HEK293 (cell line): ENCODE measurements around the gene API5.

Experiments
- CTCF ChIA-PET: fragments of 350-600 bp; formaldehyde crosslinking; extraction: SDS; loops from one replicate; lab custom pipeline; 2021; ENCODE audit warnings: antibody characterized with exemption; lab: Yijun Ruan, JAX
- POLR2A ChIA-PET: fragments of 300-600 bp; formaldehyde crosslinking; extraction: SDS; loops from one replicate; lab custom pipeline; 2020; ENCODE audit warnings: antibody characterized with exemption, inconsistent platforms; lab: Yijun Ruan, JAX
- H3K27ac ChIP-seq: fragments of 200-500 bp; sonication (Bioruptor generic); 2 replicates; pipeline ENCODE4 v1.5.1; 2014; ENCODE audit warnings: low read depth, low read length, control low read depth, inconsistent platforms; ENCODE audit errors: extremely low read depth
- H3K36me3 ChIP-seq, 2 experiments: fragments of 200-500 bp in 1 of 2; sonication (Bioruptor generic) in 1 of 2; 1 replicate in 1 of 2; 2 replicates in 1 of 2; pipeline ENCODE4 v1.5.1; 2014 to 2017; ENCODE audit warnings: inconsistent platforms in 2 of 2, low read length in 2 of 2; ENCODE audit not compliant: control insufficient read depth in 2 of 2, insufficient read depth in 1 of 2
- H3K4me1 ChIP-seq: fragments of 200-500 bp; sonication (Bioruptor generic); 2 replicates; pipeline ENCODE4 v1.5.1; 2014; ENCODE audit warnings: mild to moderate bottlenecking, low read length, inconsistent platforms; ENCODE audit not compliant: control insufficient read depth, insufficient read depth
- H3K4me3 ChIP-seq: 2 replicates; pipeline ENCODE4 v1.5.1; 2011; ENCODE audit warnings: low read depth, mild to moderate bottlenecking, control low read depth, low read length, moderate library complexity
- H3K9me3 ChIP-seq: fragments of 200-500 bp; sonication (Bioruptor generic); 2 replicates; pipeline ENCODE4 v1.5.1; 2014; ENCODE audit warnings: low read depth, low read length, inconsistent platforms; ENCODE audit not compliant: control insufficient read depth, insufficient read depth
- HOXC10 ChIP-seq: sonication (generic); formaldehyde crosslinking; IDR thresholded peaks from 2 replicates; pipeline ENCODE4 v1.8.1; 2023; ENCODE audit warnings: mild to moderate bottlenecking, missing genetic modification reagents
- IKZF3 ChIP-seq: fragments of 450-650 bp; IDR thresholded peaks from 2 replicates; pipeline ENCODE4 v1.5.0; 2018; ENCODE audit warnings: missing biosample characterization, mild to moderate bottlenecking, missing genetic modification characterization, moderate library complexity
- SCRT2 ChIP-seq: fragments of 450-650 bp; formaldehyde crosslinking; IDR thresholded peaks from 2 replicates; pipeline ENCODE4 v1.5.1; 2016; ENCODE audit warnings: missing biosample characterization, missing genetic modification characterization
- ZFP37 ChIP-seq: fragments of 450-650 bp; formaldehyde crosslinking; IDR thresholded peaks from 2 replicates; pipeline ENCODE4 v1.5.1; 2016; ENCODE audit warnings: missing biosample characterization, missing genetic modification characterization
- ZNF10 ChIP-seq: fragments of 450-650 bp; formaldehyde crosslinking; IDR thresholded peaks from 2 replicates; pipeline ENCODE4 v1.5.1; 2017; ENCODE audit warnings: missing biosample characterization, missing genetic modification characterization
- ZNF133 ChIP-seq: fragments of 450-650 bp; formaldehyde crosslinking; IDR thresholded peaks from 2 replicates; pipeline ENCODE4 v1.5.1; 2016; ENCODE audit warnings: missing biosample characterization, missing genetic modification characterization
- ZNF169 ChIP-seq: fragments of 450-650 bp; formaldehyde crosslinking; IDR thresholded peaks from 2 replicates; pipeline ENCODE4 v1.5.1; 2016; ENCODE audit warnings: missing biosample characterization, missing genetic modification characterization
- ZNF174 ChIP-seq: fragments of 450-650 bp; formaldehyde crosslinking; IDR thresholded peaks from 2 replicates; pipeline ENCODE4 v1.5.0; 2017; ENCODE audit warnings: missing biosample characterization, mild to moderate bottlenecking, missing genetic modification characterization
- ZNF394 ChIP-seq: fragments of 450-650 bp; formaldehyde crosslinking; IDR thresholded peaks from 2 replicates; pipeline ENCODE4 v1.5.1; 2016; ENCODE audit warnings: missing biosample characterization, missing genetic modification characterization, mild to moderate bottlenecking, moderate library complexity, borderline replicate concordance
- ZXDB ChIP-seq: fragments of 450-650 bp; formaldehyde crosslinking; IDR thresholded peaks from 2 replicates; pipeline ENCODE4 v1.5.1; 2016; ENCODE audit warnings: missing biosample characterization, missing genetic modification characterization
- TF ChIP-seq, protein P1 (sequence below): fragments of 450-650 bp; formaldehyde crosslinking; IDR thresholded peaks from 2 replicates; pipeline ENCODE4 v1.5.1; 2016; ENCODE audit warnings: missing biosample characterization, missing genetic modification characterization
- TF ChIP-seq, protein P2 (sequence below): fragments of 450-650 bp; formaldehyde crosslinking; IDR thresholded peaks from 2 replicates; pipeline ENCODE4 v1.5.1; 2017; ENCODE audit warnings: missing biosample characterization, missing genetic modification characterization
- TF ChIP-seq, protein P3 (sequence below): fragments of 450-650 bp; formaldehyde crosslinking; conservative IDR thresholded peaks from 2 replicates; pipeline ENCODE4 v1.5.1; 2016; ENCODE audit warnings: low read depth, missing biosample characterization, missing genetic modification characterization
- TF ChIP-seq, protein P4 (sequence below): fragments of 450-650 bp; formaldehyde crosslinking; IDR thresholded peaks from 2 replicates; pipeline ENCODE4 v1.5.1; 2016; ENCODE audit warnings: missing biosample characterization, missing genetic modification characterization
- TF ChIP-seq, protein P5 (sequence below): fragments of 450-650 bp; formaldehyde crosslinking; IDR thresholded peaks from 2 replicates; pipeline ENCODE4 v1.5.1; 2016; ENCODE audit warnings: missing biosample characterization, missing genetic modification characterization, borderline replicate concordance

Gene API5

DNA sequence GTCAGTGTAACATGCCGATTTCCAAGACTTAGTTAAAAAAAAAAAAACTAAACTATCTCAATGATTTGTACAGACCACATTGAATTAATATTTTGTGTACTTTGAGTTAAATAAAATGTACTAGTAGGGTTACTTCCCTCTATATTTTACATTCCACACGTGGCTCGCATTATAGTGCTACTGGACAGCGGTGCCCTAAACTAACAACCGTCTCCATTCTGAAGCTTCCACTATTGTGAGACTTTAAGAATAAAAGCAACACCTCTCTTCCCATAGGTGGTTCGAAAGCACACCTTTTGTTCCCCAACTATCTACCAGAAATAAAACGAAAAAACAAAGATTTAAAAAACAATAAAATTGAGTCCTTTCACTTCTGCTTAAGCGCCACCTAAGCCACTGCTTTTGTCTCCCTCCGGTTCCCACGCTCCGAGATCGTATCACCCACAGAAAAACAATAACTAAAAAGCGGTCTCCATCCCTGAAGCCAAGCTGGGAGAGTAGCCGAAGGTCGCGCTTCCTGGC, 46.5 kb downstream of the API5 start:
- peak overlapping the region; percentile 100 for H3K4me3 ChIP-seq
- no peaks in the 10 kb centered on the region for H3K9me3 ChIP-seq
- no peaks in the 10 kb centered on the region for H3K36me3 ChIP-seq
- TF ChIP-seq ZNF169 (no peak), SCRT2 (tag by site-specific recombination) (no peak), ZNF394 (peak; percentile 82; the same call in 1 of the 2 replicates), IKZF3 (tag by site-specific recombination) (no peak), ZNF133 (tag by site-specific recombination) (no peak)
- TF ChIP-seq, protein P1, sequence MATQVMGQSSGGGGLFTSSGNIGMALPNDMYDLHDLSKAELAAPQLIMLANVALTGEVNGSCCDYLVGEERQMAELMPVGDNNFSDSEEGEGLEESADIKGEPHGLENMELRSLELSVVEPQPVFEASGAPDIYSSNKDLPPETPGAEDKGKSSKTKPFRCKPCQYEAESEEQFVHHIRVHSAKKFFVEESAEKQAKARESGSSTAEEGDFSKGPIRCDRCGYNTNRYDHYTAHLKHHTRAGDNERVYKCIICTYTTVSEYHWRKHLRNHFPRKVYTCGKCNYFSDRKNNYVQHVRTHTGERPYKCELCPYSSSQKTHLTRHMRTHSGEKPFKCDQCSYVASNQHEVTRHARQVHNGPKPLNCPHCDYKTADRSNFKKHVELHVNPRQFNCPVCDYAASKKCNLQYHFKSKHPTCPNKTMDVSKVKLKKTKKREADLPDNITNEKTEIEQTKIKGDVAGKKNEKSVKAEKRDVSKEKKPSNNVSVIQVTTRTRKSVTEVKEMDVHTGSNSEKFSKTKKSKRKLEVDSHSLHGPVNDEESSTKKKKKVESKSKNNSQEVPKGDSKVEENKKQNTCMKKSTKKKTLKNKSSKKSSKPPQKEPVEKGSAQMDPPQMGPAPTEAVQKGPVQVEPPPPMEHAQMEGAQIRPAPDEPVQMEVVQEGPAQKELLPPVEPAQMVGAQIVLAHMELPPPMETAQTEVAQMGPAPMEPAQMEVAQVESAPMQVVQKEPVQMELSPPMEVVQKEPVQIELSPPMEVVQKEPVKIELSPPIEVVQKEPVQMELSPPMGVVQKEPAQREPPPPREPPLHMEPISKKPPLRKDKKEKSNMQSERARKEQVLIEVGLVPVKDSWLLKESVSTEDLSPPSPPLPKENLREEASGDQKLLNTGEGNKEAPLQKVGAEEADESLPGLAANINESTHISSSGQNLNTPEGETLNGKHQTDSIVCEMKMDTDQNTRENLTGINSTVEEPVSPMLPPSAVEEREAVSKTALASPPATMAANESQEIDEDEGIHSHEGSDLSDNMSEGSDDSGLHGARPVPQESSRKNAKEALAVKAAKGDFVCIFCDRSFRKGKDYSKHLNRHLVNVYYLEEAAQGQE, result peak; percentile 69
- peak overlapping the region; percentile 61; the same call in 1 of the 2 replicates for H3K27ac ChIP-seq
- POLR2A ChIA-PET, result interaction anchor here (0.6 to 3.9 kb wide), 11 partner anchors 9 to 914 kb away, joined by 3 to 49 read pairs (median 5); partner anchors contain the start of gene API5
- CTCF ChIA-PET, result interaction anchor here (1.8 to 2.1 kb wide), 2 partner anchors 47 to 61 kb away, joined by 5 to 12 read pairs; partner anchors contain the start of gene API5
- peaks cover 3% of the 10 kb centered on the region for H3K4me1 ChIP-seq

DNA sequence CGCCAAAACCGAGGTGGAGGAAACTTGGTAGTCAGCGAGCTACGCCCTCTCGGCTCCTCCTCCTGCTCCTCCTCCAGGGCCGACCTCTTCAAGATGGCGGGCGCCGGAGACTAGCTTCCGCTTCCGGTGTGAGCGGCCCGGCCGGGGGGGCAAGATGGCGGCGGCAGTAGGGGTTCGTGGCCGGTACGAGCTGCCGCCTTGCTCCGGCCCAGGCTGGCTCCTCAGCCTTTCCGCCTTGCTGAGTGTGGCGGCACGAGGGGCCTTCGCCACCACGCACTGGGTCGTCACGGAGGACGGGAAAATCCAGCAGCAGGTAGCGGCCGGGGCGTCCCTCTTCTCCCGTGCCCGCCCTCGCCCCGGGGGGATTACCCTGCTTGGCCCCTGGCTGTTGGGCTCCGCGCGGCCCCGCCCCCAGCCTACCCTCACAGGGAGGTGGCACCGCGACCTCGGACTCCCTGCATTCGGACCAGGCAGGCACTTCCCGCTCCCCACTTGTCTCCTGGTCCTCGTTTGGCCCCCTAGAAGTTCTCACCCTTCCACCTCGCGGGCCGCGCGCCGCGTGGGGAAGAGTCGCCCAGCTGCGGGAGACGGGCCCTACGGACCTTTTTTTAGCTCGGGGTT, 47.1 kb downstream of the API5 start, which contains the start of gene TTC17:
TTC17 (plus strand) TSS at position 120 of the 621 bp plus-strand sequence; CDS start at position 155, 35 bp downstream.
- H3K9me3 ChIP-seq, result no peaks in the 10 kb centered on the region
- H3K27ac ChIP-seq, result peak within 1 kb of the TSS; percentile 61; the same call in 1 of the 2 replicates
- peaks cover 3% of the 10 kb centered on the region for H3K4me1 ChIP-seq
- no peaks in the 10 kb centered on the region for H3K36me3 ChIP-seq
- POLR2A ChIA-PET, result interaction anchor here (0.6 to 3.9 kb wide), 11 partner anchors 8 to 914 kb away, joined by 3 to 49 read pairs (median 5); partner anchors contain the start of gene API5
- H3K4me3 ChIP-seq, result peak within 1 kb of the TSS; percentile 100
- CTCF ChIA-PET, result interaction anchor here (1.8 to 2.1 kb wide), 2 partner anchors 47 to 61 kb away, joined by 5 to 12 read pairs; partner anchors contain the start of gene API5
- TF ChIP-seq, protein P2, sequence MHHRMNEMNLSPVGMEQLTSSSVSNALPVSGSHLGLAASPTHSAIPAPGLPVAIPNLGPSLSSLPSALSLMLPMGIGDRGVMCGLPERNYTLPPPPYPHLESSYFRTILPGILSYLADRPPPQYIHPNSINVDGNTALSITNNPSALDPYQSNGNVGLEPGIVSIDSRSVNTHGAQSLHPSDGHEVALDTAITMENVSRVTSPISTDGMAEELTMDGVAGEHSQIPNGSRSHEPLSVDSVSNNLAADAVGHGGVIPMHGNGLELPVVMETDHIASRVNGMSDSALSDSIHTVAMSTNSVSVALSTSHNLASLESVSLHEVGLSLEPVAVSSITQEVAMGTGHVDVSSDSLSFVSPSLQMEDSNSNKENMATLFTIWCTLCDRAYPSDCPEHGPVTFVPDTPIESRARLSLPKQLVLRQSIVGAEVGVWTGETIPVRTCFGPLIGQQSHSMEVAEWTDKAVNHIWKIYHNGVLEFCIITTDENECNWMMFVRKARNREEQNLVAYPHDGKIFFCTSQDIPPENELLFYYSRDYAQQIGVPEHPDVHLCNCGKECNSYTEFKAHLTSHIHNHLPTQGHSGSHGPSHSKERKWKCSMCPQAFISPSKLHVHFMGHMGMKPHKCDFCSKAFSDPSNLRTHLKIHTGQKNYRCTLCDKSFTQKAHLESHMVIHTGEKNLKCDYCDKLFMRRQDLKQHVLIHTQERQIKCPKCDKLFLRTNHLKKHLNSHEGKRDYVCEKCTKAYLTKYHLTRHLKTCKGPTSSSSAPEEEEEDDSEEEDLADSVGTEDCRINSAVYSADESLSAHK, result no peak
- TF ChIP-seq ZXDB (tag by site-specific recombination) (peak; percentile 95; the same call in 1 of the 2 replicates), ZNF174 (tag by site-specific recombination) (no peak), ZFP37 (tag by site-specific recombination) (0 out of 2 replicates have a peak, but pooled peaks have one; percentile 51), HOXC10 (CRISPR knock-in tag) (0 out of 2 replicates have a peak, but pooled peaks have one; percentile 42), ZNF10 (no peak)
- TF ChIP-seq, protein P3, sequence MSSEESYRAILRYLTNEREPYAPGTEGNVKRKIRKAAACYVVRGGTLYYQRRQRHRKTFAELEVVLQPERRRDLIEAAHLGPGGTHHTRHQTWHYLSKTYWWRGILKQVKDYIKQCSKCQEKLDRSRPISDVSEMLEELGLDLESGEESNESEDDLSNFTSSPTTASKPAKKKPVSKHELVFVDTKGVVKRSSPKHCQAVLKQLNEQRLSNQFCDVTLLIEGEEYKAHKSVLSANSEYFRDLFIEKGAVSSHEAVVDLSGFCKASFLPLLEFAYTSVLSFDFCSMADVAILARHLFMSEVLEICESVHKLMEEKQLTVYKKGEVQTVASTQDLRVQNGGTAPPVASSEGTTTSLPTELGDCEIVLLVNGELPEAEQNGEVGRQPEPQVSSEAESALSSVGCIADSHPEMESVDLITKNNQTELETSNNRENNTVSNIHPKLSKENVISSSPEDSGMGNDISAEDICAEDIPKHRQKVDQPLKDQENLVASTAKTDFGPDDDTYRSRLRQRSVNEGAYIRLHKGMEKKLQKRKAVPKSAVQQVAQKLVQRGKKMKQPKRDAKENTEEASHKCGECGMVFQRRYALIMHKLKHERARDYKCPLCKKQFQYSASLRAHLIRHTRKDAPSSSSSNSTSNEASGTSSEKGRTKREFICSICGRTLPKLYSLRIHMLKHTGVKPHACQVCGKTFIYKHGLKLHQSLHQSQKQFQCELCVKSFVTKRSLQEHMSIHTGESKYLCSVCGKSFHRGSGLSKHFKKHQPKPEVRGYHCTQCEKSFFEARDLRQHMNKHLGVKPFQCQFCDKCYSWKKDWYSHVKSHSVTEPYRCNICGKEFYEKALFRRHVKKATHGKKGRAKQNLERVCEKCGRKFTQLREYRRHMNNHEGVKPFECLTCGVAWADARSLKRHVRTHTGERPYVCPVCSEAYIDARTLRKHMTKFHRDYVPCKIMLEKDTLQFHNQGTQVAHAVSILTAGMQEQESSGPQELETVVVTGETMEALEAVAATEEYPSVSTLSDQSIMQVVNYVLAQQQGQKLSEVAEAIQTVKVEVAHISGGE, result peak; percentile 80
- TF ChIP-seq, protein P4, sequence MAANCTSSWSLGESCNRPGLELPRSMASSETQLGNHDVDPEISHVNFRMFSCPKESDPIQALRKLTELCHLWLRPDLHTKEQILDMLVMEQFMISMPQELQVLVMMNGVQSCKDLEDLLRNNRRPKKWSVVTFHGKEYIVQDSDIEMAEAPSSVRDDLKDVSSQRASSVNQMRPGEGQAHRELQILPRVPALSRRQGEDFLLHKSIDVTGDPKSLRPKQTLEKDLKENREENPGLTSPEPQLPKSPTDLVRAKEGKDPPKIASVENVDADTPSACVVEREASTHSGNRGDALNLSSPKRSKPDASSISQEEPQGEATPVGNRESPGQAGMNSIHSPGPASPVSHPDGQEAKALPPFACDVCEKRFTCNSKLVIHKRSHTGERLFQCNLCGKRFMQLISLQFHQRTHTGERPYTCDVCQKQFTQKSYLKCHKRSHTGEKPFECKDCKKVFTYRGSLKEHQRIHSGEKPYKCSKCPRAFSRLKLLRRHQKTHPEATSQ (tag by site-specific recombination), result peak; percentile 64; the same call in 1 of the 2 replicates
- TF ChIP-seq, protein P5, sequence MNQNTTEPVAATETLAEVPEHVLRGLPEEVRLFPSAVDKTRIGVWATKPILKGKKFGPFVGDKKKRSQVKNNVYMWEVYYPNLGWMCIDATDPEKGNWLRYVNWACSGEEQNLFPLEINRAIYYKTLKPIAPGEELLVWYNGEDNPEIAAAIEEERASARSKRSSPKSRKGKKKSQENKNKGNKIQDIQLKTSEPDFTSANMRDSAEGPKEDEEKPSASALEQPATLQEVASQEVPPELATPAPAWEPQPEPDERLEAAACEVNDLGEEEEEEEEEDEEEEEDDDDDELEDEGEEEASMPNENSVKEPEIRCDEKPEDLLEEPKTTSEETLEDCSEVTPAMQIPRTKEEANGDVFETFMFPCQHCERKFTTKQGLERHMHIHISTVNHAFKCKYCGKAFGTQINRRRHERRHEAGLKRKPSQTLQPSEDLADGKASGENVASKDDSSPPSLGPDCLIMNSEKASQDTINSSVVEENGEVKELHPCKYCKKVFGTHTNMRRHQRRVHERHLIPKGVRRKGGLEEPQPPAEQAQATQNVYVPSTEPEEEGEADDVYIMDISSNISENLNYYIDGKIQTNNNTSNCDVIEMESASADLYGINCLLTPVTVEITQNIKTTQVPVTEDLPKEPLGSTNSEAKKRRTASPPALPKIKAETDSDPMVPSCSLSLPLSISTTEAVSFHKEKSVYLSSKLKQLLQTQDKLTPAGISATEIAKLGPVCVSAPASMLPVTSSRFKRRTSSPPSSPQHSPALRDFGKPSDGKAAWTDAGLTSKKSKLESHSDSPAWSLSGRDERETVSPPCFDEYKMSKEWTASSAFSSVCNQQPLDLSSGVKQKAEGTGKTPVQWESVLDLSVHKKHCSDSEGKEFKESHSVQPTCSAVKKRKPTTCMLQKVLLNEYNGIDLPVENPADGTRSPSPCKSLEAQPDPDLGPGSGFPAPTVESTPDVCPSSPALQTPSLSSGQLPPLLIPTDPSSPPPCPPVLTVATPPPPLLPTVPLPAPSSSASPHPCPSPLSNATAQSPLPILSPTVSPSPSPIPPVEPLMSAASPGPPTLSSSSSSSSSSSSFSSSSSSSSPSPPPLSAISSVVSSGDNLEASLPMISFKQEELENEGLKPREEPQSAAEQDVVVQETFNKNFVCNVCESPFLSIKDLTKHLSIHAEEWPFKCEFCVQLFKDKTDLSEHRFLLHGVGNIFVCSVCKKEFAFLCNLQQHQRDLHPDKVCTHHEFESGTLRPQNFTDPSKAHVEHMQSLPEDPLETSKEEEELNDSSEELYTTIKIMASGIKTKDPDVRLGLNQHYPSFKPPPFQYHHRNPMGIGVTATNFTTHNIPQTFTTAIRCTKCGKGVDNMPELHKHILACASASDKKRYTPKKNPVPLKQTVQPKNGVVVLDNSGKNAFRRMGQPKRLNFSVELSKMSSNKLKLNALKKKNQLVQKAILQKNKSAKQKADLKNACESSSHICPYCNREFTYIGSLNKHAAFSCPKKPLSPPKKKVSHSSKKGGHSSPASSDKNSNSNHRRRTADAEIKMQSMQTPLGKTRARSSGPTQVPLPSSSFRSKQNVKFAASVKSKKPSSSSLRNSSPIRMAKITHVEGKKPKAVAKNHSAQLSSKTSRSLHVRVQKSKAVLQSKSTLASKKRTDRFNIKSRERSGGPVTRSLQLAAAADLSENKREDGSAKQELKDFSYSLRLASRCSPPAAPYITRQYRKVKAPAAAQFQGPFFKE (tag by site-specific recombination), result no peak
